GM12878 (cell line): Measurements from ENCODE around the gene LANCL2. TPM values are rescaled to one million over a fixed set of nuclear protein-coding genes. Genes with fewer than 3 reads are reported as not detected.

Source experiments
- BMI1 ChIP-seq: fragments of 450-650 bp; IDR thresholded peaks from 2 replicates; pipeline ENCODE4 v1.6.1; 2016; ENCODE audit warnings: mild to moderate bottlenecking, moderate library complexity, borderline replicate concordance
- CBX3 ChIP-seq: fragments of 200-600 bp; sonication (generic); IDR thresholded peaks from 2 replicates; pipeline ENCODE4 v1.6.1; 2016; ENCODE audit warnings: low read depth, borderline replicate concordance
- CHD1 ChIP-seq: IDR thresholded peaks from 2 replicates; pipeline ENCODE4 v1.6.1; 2012; ENCODE audit warnings: low read depth, low read length, improper control_type of control experiment
- CUX1 ChIP-seq: IDR thresholded peaks from 2 replicates; pipeline ENCODE4 v1.6.1; 2012; ENCODE audit warnings: improper control_type of control experiment, low read depth, low read length; ENCODE audit not compliant: insufficient replicate concordance
- ELK1 ChIP-seq: IDR thresholded peaks from 2 replicates; pipeline ENCODE4 v1.6.1; 2012; ENCODE audit warnings: low read depth, low read length, improper control_type of control experiment
- EP300 ChIP-seq, 2 experiments: fragments of 150-350 bp in 1 of 2; IDR thresholded peaks; 2 replicates each; pipeline ENCODE4 v1.6.1; 2011 to 2012; ENCODE audit warnings: low read depth in 2 of 2, low read length in 2 of 2, borderline replicate concordance in 1 of 2, improper control_type of control experiment in 1 of 2, inconsistent platforms in 1 of 2; ENCODE audit not compliant: control insufficient read depth in 1 of 2
- IRF5 ChIP-seq: fragments of 450-650 bp; IDR thresholded peaks from 2 replicates; pipeline ENCODE4 v1.6.1; 2017; ENCODE audit warnings: borderline replicate concordance
- MXI1 ChIP-seq: fragments of 150-350 bp; IDR thresholded peaks from 2 replicates; pipeline ENCODE4 v1.6.1; 2011; ENCODE audit warnings: low read depth, mild to moderate bottlenecking, inconsistent platforms, low read length, improper control_type of control experiment
- PAX5 ChIP-seq: IDR thresholded peaks from 2 replicates; pipeline ENCODE4 v1.6.1; 2011; ENCODE audit warnings: low read depth, low read length, borderline replicate concordance
- RAD51 ChIP-seq: fragments of 450-650 bp; IDR thresholded peaks from 2 replicates; pipeline ENCODE4 v1.6.1; 2016; ENCODE audit warnings: moderate library complexity, mild to moderate bottlenecking, inconsistent platforms
- SMAD1 ChIP-seq: fragments of 450-650 bp; IDR thresholded peaks from 2 replicates; pipeline ENCODE4 v1.6.1; 2018; ENCODE audit warnings: mild to moderate bottlenecking, low read depth; ENCODE audit not compliant: partially characterized antibody
- SP1 ChIP-seq: IDR thresholded peaks from one replicate; pipeline ENCODE4 v1.6.1; 2011; ENCODE audit warnings: low read depth, low read length
- TCF3 ChIP-seq: IDR thresholded peaks from 2 replicates; pipeline ENCODE4 v1.6.1; 2012; ENCODE audit warnings: low read depth, mild to moderate bottlenecking, low read length, borderline replicate concordance; ENCODE audit not compliant: insufficient read depth
- ZNF592 ChIP-seq: fragments of 450-650 bp; IDR thresholded peaks from 2 replicates; pipeline ENCODE4 v1.6.1; 2017; ENCODE audit warnings: mild to moderate bottlenecking, moderate library complexity
- polyA plus RNA-seq, 11 experiments: library from polyadenylated mRNA; depleted of rRNA in 4 of 11; unstranded in 6 of 11; stranded (reverse) in 5 of 11; fragments of >200 nt; fragmentation: Nextera tagmentation in 4 of 11; fragmentation: Illumina TruSeq in 1 of 11; extraction: Ambion mirVana in 4 of 11; extraction: Trizol in 1 of 11; gene quantifications; 1 replicate in 1 of 11; 2 replicates in 10 of 11; pipeline versions ENCODE4 v1.2.1 to v1.2.3, GENCODE V29; 2011 to 2016; ENCODE audit warnings: inconsistent platforms in 2 of 11, missing spikeins in 2 of 11, low read depth in 1 of 11
- total RNA-seq, 4 experiments: library from RNA; depleted of rRNA in 3 of 4; stranded (reverse); fragments of >200 nt in 3 of 4; fragmentation: Illumina TruSeq in 1 of 4; extraction: Trizol in 1 of 4; gene quantifications; 2 replicates each; pipeline versions ENCODE4 v1.2.1 to v1.2.3, GENCODE V29; 2013 to 2021

The LANCL2 gene
- total and polyA plus RNA-seq, 10 of the 15 experiments (the other 5 are each of a cell fraction or from before 2014, with no cell fraction given): 8.1 to 28.6 (median 16.4) TPM

GRCh38 chr7:55365675-55366460, 731 bp downstream of the LANCL2 start (continued):
- TF ChIP-seq ZNF592: no peak
- no peak for TF ChIP-seq IRF5
- peak; percentile 96 for TF ChIP-seq CHD1
- TF ChIP-seq ELK1: no peak; the same call in 1 of the 2 replicates
- TF ChIP-seq SP1: peak; percentile 18
- no peak for TF ChIP-seq CBX3
- peak in 1 of 2 experiments; percentile 22; a peak in 1 of 4 replicates for TF ChIP-seq EP300 (IDR thresholded peaks at IDR 0.05; ENCODE audit: borderline replicate concordance in 1 of 2, control insufficient read depth in 1 of 2, low read depth in 2 of 2, low read length in 2 of 2)
- TF ChIP-seq CUX1: no peak
- TF ChIP-seq MXI1: peak; percentile 36
- peak; percentile 42; the same call in 1 of the 2 replicates for TF ChIP-seq PAX5
- TF ChIP-seq SMAD1: no peak
- peak; percentile 75 for TF ChIP-seq TCF3
- no peak for TF ChIP-seq RAD51
- no peak for TF ChIP-seq BMI1
